Osteoblast (primary cell): ENCODE data around the gene FAXDC2. TPM values are rescaled to one million over a fixed set of nuclear protein-coding genes. Genes with fewer than 3 reads are reported as not detected.
"Not testable (repeated sequence)": the region's sequence is repeated elsewhere in the genome, so short reads cannot be mapped to it uniquely, and the experiment has no call there.

Source experiments
- DNase-seq: peaks from one replicate; pipeline ENCODE4 v3.0.0; 2011; ENCODE audit warnings: low spot score, mixed read lengths; ENCODE audit not compliant: insufficient read length; ENCODE audit errors: missing footprints
- H2AFZ ChIP-seq: 2 replicates; pipeline ENCODE4 v1.6.0; 2011; ENCODE audit warnings: mild to moderate bottlenecking, low read length
- H3K27ac ChIP-seq: 2 replicates; pipeline ENCODE4 v1.5.1; 2011; ENCODE audit warnings: mild to moderate bottlenecking, low read depth, low read length, moderate library complexity
- H3K27me3 ChIP-seq: 2 replicates; pipeline ENCODE4 v1.6.0; 2012; ENCODE audit warnings: mild to moderate bottlenecking, control low read depth, inconsistent platforms, low read length, moderate library complexity; ENCODE audit not compliant: insufficient read depth
- H3K36me3 ChIP-seq: 2 replicates; pipeline ENCODE4 v1.5.1; 2011; ENCODE audit warnings: mild to moderate bottlenecking, low read length, control low read depth, moderate library complexity; ENCODE audit not compliant: insufficient read depth
- H3K4me1 ChIP-seq: 2 replicates; pipeline ENCODE4 v1.5.1; 2011; ENCODE audit warnings: mild to moderate bottlenecking, low read length, control low read depth, moderate library complexity; ENCODE audit not compliant: insufficient read depth
- H3K4me2 ChIP-seq: 2 replicates; pipeline ENCODE4 v1.6.0; 2011; ENCODE audit warnings: mild to moderate bottlenecking, low read length; ENCODE audit not compliant: insufficient read depth
- H3K4me3 ChIP-seq: fragments of 200-600 bp; sonication (generic); 3 replicates; pipeline ENCODE4 v1.5.1; 2012; ENCODE audit warnings: mild to moderate bottlenecking, low read length, inconsistent platforms; ENCODE audit not compliant: insufficient read depth
- H3K79me2 ChIP-seq: 2 replicates; pipeline ENCODE4 v1.6.0; 2012; ENCODE audit warnings: mild to moderate bottlenecking, low read length, control low read depth, inconsistent platforms; ENCODE audit not compliant: insufficient read depth
- H3K9me3 ChIP-seq: 2 replicates; pipeline ENCODE4 v1.5.1; 2011; ENCODE audit warnings: low read depth, low read length, control low read depth
- H4K20me1 ChIP-seq: 2 replicates; pipeline ENCODE4 v1.6.0; 2012; ENCODE audit warnings: mild to moderate bottlenecking, low read length, control low read depth; ENCODE audit not compliant: insufficient read depth
- total RNA-seq: library from RNA; depleted of rRNA; stranded (reverse); fragments of >200 nt; gene quantifications from 2 replicates; pipeline ENCODE4 v1.2.3, GENCODE V29; 2012
- TF ChIP-seq, protein P1 (sequence below): IDR thresholded peaks from 2 replicates; pipeline ENCODE4 v1.5.1; 2011; ENCODE audit warnings: mild to moderate bottlenecking, low read depth, low read length, moderate library complexity; ENCODE audit errors: extremely low read depth

The FAXDC2 gene
- total RNA-seq, 1 donor: 13.8 TPM

DNA sequence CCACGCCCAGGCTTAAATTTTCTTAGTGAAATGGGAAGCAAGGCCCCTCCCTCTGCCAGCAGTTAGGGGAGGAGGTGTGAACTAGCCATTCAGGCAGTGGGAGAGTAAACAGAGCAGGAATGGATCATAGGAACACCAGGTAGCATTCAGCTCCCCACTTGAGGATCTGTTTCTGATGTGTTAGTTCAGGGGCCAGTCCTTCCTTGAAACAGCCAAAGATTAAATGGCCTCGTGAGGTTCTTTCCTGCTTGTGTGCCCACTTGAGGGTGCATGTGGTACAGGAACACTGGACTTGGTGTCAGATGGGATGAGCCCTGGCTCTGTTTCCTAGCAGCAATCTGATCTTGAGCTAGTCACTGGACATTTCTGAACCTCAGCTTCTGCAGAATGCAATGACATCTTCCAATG is 21.2 kb downstream of the FAXDC2 start:
- no peak overlapping the region for H3K4me3 ChIP-seq
- H3K27ac ChIP-seq: no peak overlapping the region
- H3K4me2 ChIP-seq: no peak overlapping the region
- H3K27me3 ChIP-seq: no peaks in the 10 kb centered on the region
- peaks cover 16% of the 10 kb centered on the region for H3K36me3 ChIP-seq
- H3K79me2 ChIP-seq: no peaks in the 10 kb centered on the region
- no peak for DNase-seq
- H2AFZ ChIP-seq: no peak overlapping the region
- H4K20me1 ChIP-seq: no peaks in the 10 kb centered on the region
- no peaks in the 10 kb centered on the region for H3K9me3 ChIP-seq
- TF ChIP-seq, protein P1, sequence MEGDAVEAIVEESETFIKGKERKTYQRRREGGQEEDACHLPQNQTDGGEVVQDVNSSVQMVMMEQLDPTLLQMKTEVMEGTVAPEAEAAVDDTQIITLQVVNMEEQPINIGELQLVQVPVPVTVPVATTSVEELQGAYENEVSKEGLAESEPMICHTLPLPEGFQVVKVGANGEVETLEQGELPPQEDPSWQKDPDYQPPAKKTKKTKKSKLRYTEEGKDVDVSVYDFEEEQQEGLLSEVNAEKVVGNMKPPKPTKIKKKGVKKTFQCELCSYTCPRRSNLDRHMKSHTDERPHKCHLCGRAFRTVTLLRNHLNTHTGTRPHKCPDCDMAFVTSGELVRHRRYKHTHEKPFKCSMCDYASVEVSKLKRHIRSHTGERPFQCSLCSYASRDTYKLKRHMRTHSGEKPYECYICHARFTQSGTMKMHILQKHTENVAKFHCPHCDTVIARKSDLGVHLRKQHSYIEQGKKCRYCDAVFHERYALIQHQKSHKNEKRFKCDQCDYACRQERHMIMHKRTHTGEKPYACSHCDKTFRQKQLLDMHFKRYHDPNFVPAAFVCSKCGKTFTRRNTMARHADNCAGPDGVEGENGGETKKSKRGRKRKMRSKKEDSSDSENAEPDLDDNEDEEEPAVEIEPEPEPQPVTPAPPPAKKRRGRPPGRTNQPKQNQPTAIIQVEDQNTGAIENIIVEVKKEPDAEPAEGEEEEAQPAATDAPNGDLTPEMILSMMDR: no peak
- H3K4me1 ChIP-seq: no peaks in the 10 kb centered on the region

DNA sequence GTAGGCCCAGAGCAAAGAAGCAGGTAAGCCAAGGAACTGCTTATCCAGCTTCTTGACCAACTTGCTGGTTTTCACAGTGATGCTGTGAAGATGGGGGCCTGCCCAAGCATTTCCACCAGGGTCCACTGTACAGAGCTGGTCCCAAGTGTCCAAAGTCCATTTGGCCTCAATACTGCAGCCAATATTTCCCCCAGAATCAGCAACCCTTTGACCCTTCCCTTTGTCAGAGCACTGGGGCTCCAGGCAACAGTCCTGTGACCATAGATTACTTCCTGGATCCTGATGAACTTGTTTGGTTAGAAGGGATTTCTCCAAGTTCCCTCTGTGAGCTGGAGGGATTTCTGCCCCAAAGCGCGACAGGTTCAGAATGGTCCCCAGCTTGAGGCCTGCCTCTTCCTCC is 26.3 kb downstream of the FAXDC2 start:
- peaks cover 33% of the 10 kb centered on the region for H3K36me3 ChIP-seq
- no peak overlapping the region for H2AFZ ChIP-seq
- no peaks in the 10 kb centered on the region for H4K20me1 ChIP-seq
- H3K4me1 ChIP-seq: no peaks in the 10 kb centered on the region
- no peak overlapping the region for H3K27ac ChIP-seq
- no peak overlapping the region for H3K4me2 ChIP-seq
- H3K9me3 ChIP-seq: no peaks in the 10 kb centered on the region
- DNase-seq: no peak
- H3K27me3 ChIP-seq: no peaks in the 10 kb centered on the region
- TF ChIP-seq, protein P1: no peak
- H3K4me3 ChIP-seq: no peak overlapping the region
- no peaks in the 10 kb centered on the region for H3K79me2 ChIP-seq

DNA sequence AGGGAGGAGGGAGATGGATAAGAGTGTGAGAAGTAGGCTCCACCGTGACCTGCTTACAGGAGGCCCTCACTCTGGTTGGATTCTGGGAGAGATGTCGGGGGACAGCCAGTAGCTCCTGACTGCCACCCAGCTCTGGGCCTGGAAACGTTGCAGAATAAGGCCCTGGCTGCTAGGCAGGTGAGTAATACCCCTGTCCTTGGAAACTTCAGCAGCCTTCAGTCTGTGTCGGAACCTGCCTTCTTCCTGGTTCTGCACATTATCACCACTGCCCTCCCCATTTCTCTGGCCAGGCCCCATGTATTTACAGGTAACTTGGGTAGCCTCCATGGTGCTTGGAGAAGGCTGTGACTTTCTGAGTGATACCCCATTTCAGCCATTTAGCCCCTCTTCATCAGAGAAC is 26.8 kb downstream of the FAXDC2 start:
- Histone ChIP-seq H3K36me3 (peaks cover 37% of the 10 kb centered on the region), H3K4me1 (no peaks in the 10 kb centered on the region), H3K4me2 (no peak overlapping the region), H4K20me1 (no peaks in the 10 kb centered on the region), H2AFZ (no peak overlapping the region), H3K9me3 (no peaks in the 10 kb centered on the region), H3K27me3 (no peaks in the 10 kb centered on the region), H3K4me3 (no peak overlapping the region), H3K79me2 (no peaks in the 10 kb centered on the region), H3K27ac (no peak overlapping the region)
- no peak for DNase-seq
- TF ChIP-seq, protein P1: no peak

DNA sequence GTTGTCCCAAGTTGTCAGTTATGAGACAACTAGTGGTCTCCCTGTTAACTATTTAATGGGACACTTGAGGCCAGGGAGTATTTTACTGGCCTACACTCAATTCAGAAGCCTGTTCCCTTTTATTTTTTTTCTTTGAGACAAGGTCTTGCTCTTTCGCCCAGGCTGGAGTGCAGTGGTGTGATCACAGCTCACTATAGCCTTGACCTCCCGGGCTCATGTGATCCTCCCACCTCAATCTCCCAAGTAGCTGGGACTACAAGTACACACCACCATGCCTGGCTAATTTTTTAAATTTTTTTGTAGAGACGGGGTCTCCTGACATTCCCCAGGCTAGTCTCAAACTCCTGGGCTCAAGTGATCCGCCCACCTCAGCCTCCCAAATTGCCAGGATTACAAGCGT is 27.5 kb downstream of the FAXDC2 start:
- H3K79me2 ChIP-seq, H2AFZ ChIP-seq, H3K4me1 ChIP-seq, H3K27ac ChIP-seq, DNase-seq, H4K20me1 ChIP-seq, H3K4me2 ChIP-seq, H3K4me3 ChIP-seq, H3K9me3 ChIP-seq, H3K27me3 ChIP-seq: not testable (repeated sequence)
- H3K36me3 ChIP-seq: peaks cover 44% of the 10 kb centered on the region
